ENCODE data around the gene PLCB1.
"Not testable (repeated sequence)": the region's sequence is repeated elsewhere in the genome, so short reads cannot be mapped to it uniquely, and the experiment has no call there.

Gene PLCB1

GRCh38 chr20:8131598-8132483 is at the start of gene PLCB1:
Gene PLCB1 (plus strand): TSS chr20:8132266. CDS start chr20:8132652, 386 bp downstream.
- Histone ChIP-seq H3K36me3 (ENCODE audit: control insufficient read depth in 1 of 2, insufficient read depth in 2 of 2, low read length in 2 of 2) (no peaks in the 10 kb centered on the region), H3K27me3 (ENCODE audit: low read depth, low read length) (no peaks in the 10 kb centered on the region), H3K27ac (ENCODE audit: low read length) (peak within 1 kb of the TSS; percentile 68), H3K4me3 (ENCODE audit: low read depth in 1 of 2, low read length in 2 of 2) (peak within 1 kb of the TSS; percentile 67 to 79), H3K4me1 (ENCODE audit: control insufficient read depth in 1 of 2, insufficient read depth in 2 of 2, low read length in 2 of 2) (peaks cover 0 to 19% of the 10 kb centered on the region in 2 donors), H3K9me3 (ENCODE audit: control insufficient read depth in 1 of 2, low read length in 2 of 2) (no peaks in the 10 kb centered on the region)

- no peak overlapping the region for H3K27ac ChIP-seq (ENCODE audit: low read length)
These were observed 49.1 kb upstream of the PLCB1 start for GRCh38 chr20:8082989-8083388.

GRCh38 chr20:8089668-8090067 is 42.4 kb upstream of the PLCB1 start:
- Histone ChIP-seq H3K27ac (ENCODE audit: low read length) (no peak overlapping the region), H3K4me3 (ENCODE audit: low read depth in 1 of 2, low read length in 2 of 2) (no peak overlapping the region), H3K27me3 (ENCODE audit: low read depth, low read length) (no peaks in the 10 kb centered on the region), H3K4me1 (ENCODE audit: control insufficient read depth in 1 of 2, insufficient read depth in 2 of 2, low read length in 2 of 2) (peaks cover 0 to 3% of the 10 kb centered on the region in 2 donors), H3K9me3 (ENCODE audit: control insufficient read depth in 1 of 2, low read length in 2 of 2) (no peaks in the 10 kb centered on the region), H3K36me3 (ENCODE audit: control insufficient read depth in 1 of 2, insufficient read depth in 2 of 2, low read length in 2 of 2) (no peaks in the 10 kb centered on the region)

More at GRCh38 chr20:8082989-8083388, 49.1 kb upstream of the PLCB1 start:
- Histone ChIP-seq H3K9me3 (ENCODE audit: control insufficient read depth in 1 of 2, low read length in 2 of 2) (no peaks in the 10 kb centered on the region), H3K27me3 (ENCODE audit: low read depth, low read length) (no peaks in the 10 kb centered on the region), H3K36me3 (ENCODE audit: control insufficient read depth in 1 of 2, insufficient read depth in 2 of 2, low read length in 2 of 2) (no peaks in the 10 kb centered on the region), H3K4me3 (ENCODE audit: low read depth in 1 of 2, low read length in 2 of 2) (no peak overlapping the region), H3K4me1 (ENCODE audit: control insufficient read depth in 1 of 2, insufficient read depth in 2 of 2, low read length in 2 of 2) (no peaks in the 10 kb centered on the region)

GRCh38 chr20:8094415-8094818 is 37.6 kb upstream of the PLCB1 start:
- Histone ChIP-seq H3K27me3 (ENCODE audit: low read depth, low read length) (no peaks in the 10 kb centered on the region), H3K9me3 (ENCODE audit: control insufficient read depth in 1 of 2, low read length in 2 of 2) (no peaks in the 10 kb centered on the region), H3K4me3 (ENCODE audit: low read depth in 1 of 2, low read length in 2 of 2) (no peak overlapping the region), H3K4me1 (ENCODE audit: control insufficient read depth in 1 of 2, insufficient read depth in 2 of 2, low read length in 2 of 2) (peaks cover 0 to 6% of the 10 kb centered on the region in 2 donors), H3K27ac (ENCODE audit: low read length) (no peak overlapping the region), H3K36me3 (ENCODE audit: control insufficient read depth in 1 of 2, insufficient read depth in 2 of 2, low read length in 2 of 2) (no peaks in the 10 kb centered on the region)

- H3K27me3 ChIP-seq (ENCODE audit: low read depth, low read length): no peaks in the 10 kb centered on the region
- no peak overlapping the region for H3K27ac ChIP-seq (ENCODE audit: low read length)
- H3K4me1 ChIP-seq (ENCODE audit: control insufficient read depth in 1 of 2, insufficient read depth in 2 of 2, low read length in 2 of 2): peaks cover 0 to 6% of the 10 kb centered on the region in 2 donors
- no peak overlapping the region for H3K4me3 ChIP-seq (ENCODE audit: low read depth in 1 of 2, low read length in 2 of 2)
- no peaks in the 10 kb centered on the region for H3K36me3 ChIP-seq (ENCODE audit: control insufficient read depth in 1 of 2, insufficient read depth in 2 of 2, low read length in 2 of 2)
- no peaks in the 10 kb centered on the region for H3K9me3 ChIP-seq (ENCODE audit: control insufficient read depth in 1 of 2, low read length in 2 of 2)
These were observed 37.2 kb upstream of the PLCB1 start for GRCh38 chr20:8094850-8095249.

GRCh38 chr20:8095648-8096572 is 36.2 kb upstream of the PLCB1 start:
- Histone ChIP-seq H3K36me3 (ENCODE audit: control insufficient read depth in 1 of 2, insufficient read depth in 2 of 2, low read length in 2 of 2) (no peaks in the 10 kb centered on the region), H3K27ac (ENCODE audit: low read length) (no peak overlapping the region)

GRCh38 chr20:8097307-8097706 is 34.8 kb upstream of the PLCB1 start:
- H3K4me3 ChIP-seq (ENCODE audit: low read depth in 1 of 2, low read length in 2 of 2): no peak overlapping the region
- H3K27ac ChIP-seq (ENCODE audit: low read length): no peak overlapping the region
- H3K4me1 ChIP-seq (ENCODE audit: control insufficient read depth in 1 of 2, insufficient read depth in 2 of 2, low read length in 2 of 2): peaks cover 0 to 6% of the 10 kb centered on the region in 2 donors
- H3K36me3 ChIP-seq (ENCODE audit: control insufficient read depth in 1 of 2, insufficient read depth in 2 of 2, low read length in 2 of 2): no peaks in the 10 kb centered on the region
- no peaks in the 10 kb centered on the region for H3K27me3 ChIP-seq (ENCODE audit: low read depth, low read length)
- H3K9me3 ChIP-seq (ENCODE audit: control insufficient read depth in 1 of 2, low read length in 2 of 2): no peaks in the 10 kb centered on the region

More at GRCh38 chr20:8095648-8096572, 36.2 kb upstream of the PLCB1 start:
- peaks cover 0 to 6% of the 10 kb centered on the region in 2 donors for H3K4me1 ChIP-seq (ENCODE audit: control insufficient read depth in 1 of 2, insufficient read depth in 2 of 2, low read length in 2 of 2)
- H3K9me3 ChIP-seq (ENCODE audit: control insufficient read depth in 1 of 2, low read length in 2 of 2): no peaks in the 10 kb centered on the region
- H3K4me3 ChIP-seq (ENCODE audit: low read depth in 1 of 2, low read length in 2 of 2): no peak overlapping the region
- H3K27me3 ChIP-seq (ENCODE audit: low read depth, low read length): no peaks in the 10 kb centered on the region

- Histone ChIP-seq H3K36me3 (ENCODE audit: control insufficient read depth in 1 of 2, insufficient read depth in 2 of 2, low read length in 2 of 2) (no peaks in the 10 kb centered on the region), H3K4me3 (ENCODE audit: low read depth in 1 of 2, low read length in 2 of 2) (no peak overlapping the region), H3K4me1 (ENCODE audit: control insufficient read depth in 1 of 2, insufficient read depth in 2 of 2, low read length in 2 of 2) (no peaks in the 10 kb centered on the region), H3K27ac (ENCODE audit: low read length) (no peak overlapping the region), H3K9me3 (ENCODE audit: control insufficient read depth in 1 of 2, low read length in 2 of 2) (peaks cover 7 to 28% of the 10 kb centered on the region in 2 donors), H3K27me3 (ENCODE audit: low read depth, low read length) (no peaks in the 10 kb centered on the region)
These were observed 27.8 kb upstream of the PLCB1 start for GRCh38 chr20:8104252-8104651.

GRCh38 chr20:8114612-8115011 is 17.5 kb upstream of the PLCB1 start:
- H3K27ac ChIP-seq (ENCODE audit: low read length); H3K9me3 ChIP-seq (ENCODE audit: control insufficient read depth in 1 of 2, low read length in 2 of 2); H3K4me3 ChIP-seq (ENCODE audit: low read depth in 1 of 2, low read length in 2 of 2); H3K36me3 ChIP-seq (ENCODE audit: control insufficient read depth in 1 of 2, insufficient read depth in 2 of 2, low read length in 2 of 2); H3K27me3 ChIP-seq (ENCODE audit: low read depth, low read length): not testable (repeated sequence)
- H3K4me1 ChIP-seq (ENCODE audit: control insufficient read depth in 1 of 2, insufficient read depth in 2 of 2, low read length in 2 of 2): peaks cover 0 to 19% of the 10 kb centered on the region in 2 donors

GRCh38 chr20:8115436-8115835 is 16.6 kb upstream of the PLCB1 start:
- H3K4me1 ChIP-seq (ENCODE audit: control insufficient read depth in 1 of 2, insufficient read depth in 2 of 2, low read length in 2 of 2): peaks cover 0 to 19% of the 10 kb centered on the region in 2 donors
- H3K36me3 ChIP-seq (ENCODE audit: control insufficient read depth in 1 of 2, insufficient read depth in 2 of 2, low read length in 2 of 2): no peaks in the 10 kb centered on the region
- no peaks in the 10 kb centered on the region for H3K27me3 ChIP-seq (ENCODE audit: low read depth, low read length)
- no peak overlapping the region for H3K27ac ChIP-seq (ENCODE audit: low read length)
- H3K9me3 ChIP-seq (ENCODE audit: control insufficient read depth in 1 of 2, low read length in 2 of 2): no peaks in the 10 kb centered on the region
- H3K4me3 ChIP-seq (ENCODE audit: low read depth in 1 of 2, low read length in 2 of 2): no peak overlapping the region
